GM12878 (cell line): ENCODE results near the gene CARD14. TPM values are rescaled to one million over a fixed set of nuclear protein-coding genes. Genes with fewer than 3 reads are reported as not detected.

Experiments used
- ATAC-seq: fragments of 200-7000 bp; cut with Tn5 transposase; 3 replicates; pipeline ENCODE4 v1.9.1; 2020; ENCODE audit warnings: mild to moderate bottlenecking, moderate library complexity
- BruUV-seq: library from RNA; stranded (reverse); fragments of 400-500 nt; replicated peaks from 2 replicates; lab custom pipeline; 2021; lab: Mats Ljungman, UMichigan
- CTCF ChIA-PET: fragments of 300-600 bp; sonication (Branson Sonifier 250); formaldehyde crosslinking; extraction: SDS; loops from one replicate; lab custom pipeline; 2021; ENCODE audit warnings: inconsistent platforms; lab: Yijun Ruan, JAX
- POLR2A ChIA-PET: fragments of 350-600 bp; formaldehyde crosslinking; extraction: SDS; loops from one replicate; lab custom pipeline; 2021; ENCODE audit warnings: inconsistent platforms; lab: Charles Lee
- RAD21 ChIA-PET: fragments of 300-600 bp; sonication (Branson Sonifier 250); formaldehyde crosslinking; loops from one replicate; lab custom pipeline; 2023; ENCODE audit warnings: antibody characterized with exemption; ENCODE audit not compliant: unreplicated experiment; lab: Charles Lee
- SMC1A ChIA-PET: fragments of 300-600 bp; sonication (Branson Sonifier 250); formaldehyde crosslinking; loops from one replicate; lab custom pipeline; 2023; ENCODE audit not compliant: unreplicated experiment, uncharacterized antibody; lab: Charles Lee
- DNase-seq: peaks from one replicate; pipeline ENCODE4 v3.0.0-alpha.2; 2011; ENCODE audit warnings: low read depth, low spot score
- FAIRE-seq: peaks from 3 replicates; lab custom pipeline; 2011; peaks lifted over from hg19 to GRCh38; lab: Jason Lieb, UNC
- H2AFZ ChIP-seq: 2 replicates; pipeline ENCODE4 v1.6.0; 2011; ENCODE audit warnings: low read depth, low read length, control low read depth; ENCODE audit not compliant: control insufficient read depth
- H3K27ac ChIP-seq: 2 replicates; pipeline ENCODE4 v1.5.1; 2011; ENCODE audit warnings: control low read depth; ENCODE audit not compliant: control insufficient read depth, insufficient read depth
- H3K27me3 ChIP-seq, 2 experiments: replicated peaks in 1 of 2; 2 replicates each; pipeline versions ENCODE4 v1.6.0 to v1.6.1; 2011; ENCODE audit warnings: low read length in 1 of 2; ENCODE audit not compliant: control insufficient read depth in 2 of 2, insufficient read depth in 2 of 2
- H3K36me3 ChIP-seq, 2 experiments: 2 replicates each; pipeline ENCODE4 v1.5.1; 2011; ENCODE audit warnings: low read length in 1 of 2; ENCODE audit not compliant: control insufficient read depth in 2 of 2, insufficient read depth in 2 of 2
- H3K4me1 ChIP-seq: 2 replicates; pipeline ENCODE4 v1.6.1; 2011; ENCODE audit warnings: mild to moderate bottlenecking, low read length, moderate library complexity, mixed read lengths; ENCODE audit not compliant: control insufficient read depth, insufficient read depth
- H3K4me2 ChIP-seq: 2 replicates; pipeline ENCODE4 v1.6.0; 2011; ENCODE audit warnings: control low read depth; ENCODE audit not compliant: control insufficient read depth, insufficient read depth
- H3K4me3 ChIP-seq: fragments of 200-600 bp; sonication (generic); 2 replicates; pipeline ENCODE4 v1.5.1; 2016
- H3K79me2 ChIP-seq: 2 replicates; pipeline ENCODE4 v1.6.0; 2011; ENCODE audit warnings: low read length; ENCODE audit not compliant: control insufficient read depth, insufficient read depth
- H3K9ac ChIP-seq: 2 replicates; pipeline ENCODE4 v1.8.0; 2011; ENCODE audit warnings: low read length, control low read depth, mixed read lengths; ENCODE audit not compliant: control insufficient read depth, insufficient read depth
- H3K9me3 ChIP-seq: replicated peaks from 3 replicates; pipeline ENCODE4 v1.5.1; 2011; ENCODE audit warnings: mild to moderate bottlenecking, low read length; ENCODE audit not compliant: control insufficient read depth, insufficient read depth
- H4K20me1 ChIP-seq: 2 replicates; pipeline ENCODE4 v1.6.0; 2011; ENCODE audit not compliant: control insufficient read depth, insufficient read depth
- CBFB ChIP-seq: IDR thresholded peaks from 2 replicates; pipeline ENCODE4 v1.6.1; 2016; ENCODE audit warnings: antibody characterized with exemption, low read depth
- CHD2 ChIP-seq: IDR thresholded peaks from 2 replicates; pipeline ENCODE4 v1.6.1; 2011; ENCODE audit warnings: low read depth, low read length, improper control_type of control experiment, borderline replicate concordance
- FOXM1 ChIP-seq: IDR thresholded peaks from 2 replicates; pipeline ENCODE4 v1.6.1; 2012; ENCODE audit warnings: low read depth, mild to moderate bottlenecking, inconsistent platforms, low read length, moderate library complexity
- LARP7 ChIP-seq: fragments of 450-650 bp; IDR thresholded peaks from 2 replicates; pipeline ENCODE4 v1.6.1; 2017; ENCODE audit warnings: mild to moderate bottlenecking
- MEF2B ChIP-seq: fragments of 450-650 bp; IDR thresholded peaks from 2 replicates; pipeline ENCODE4 v1.6.1; 2018; ENCODE audit warnings: mild to moderate bottlenecking, moderate library complexity; ENCODE audit not compliant: partially characterized antibody, poor library complexity, severe bottlenecking
- MXI1 ChIP-seq: fragments of 150-350 bp; IDR thresholded peaks from 2 replicates; pipeline ENCODE4 v1.6.1; 2011; ENCODE audit warnings: low read depth, mild to moderate bottlenecking, inconsistent platforms, low read length, improper control_type of control experiment
- NFIC ChIP-seq: IDR thresholded peaks from 2 replicates; pipeline ENCODE4 v1.6.1; 2012; ENCODE audit warnings: low read depth, mild to moderate bottlenecking, inconsistent platforms, low read length, moderate library complexity
- NR2C1 ChIP-seq: fragments of 450-650 bp; IDR thresholded peaks from 2 replicates; pipeline ENCODE4 v1.6.1; 2017; ENCODE audit warnings: antibody characterized with exemption, mild to moderate bottlenecking, moderate library complexity
- NR2F1 ChIP-seq: fragments of 450-650 bp; conservative IDR thresholded peaks from 2 replicates; pipeline ENCODE4 v1.6.1; 2017; ENCODE audit warnings: mild to moderate bottlenecking
- PAX8 ChIP-seq: fragments of 450-650 bp; IDR thresholded peaks from 2 replicates; pipeline ENCODE4 v1.6.1; 2017; ENCODE audit warnings: mild to moderate bottlenecking, moderate library complexity
- POLR2A ChIP-seq: IDR thresholded peaks from 2 replicates; pipeline ENCODE4 v1.6.1; 2011; ENCODE audit warnings: low read depth, mild to moderate bottlenecking, low read length
- RAD21 ChIP-seq: IDR thresholded peaks from 2 replicates; pipeline ENCODE4 v1.6.1; 2011; ENCODE audit warnings: mild to moderate bottlenecking, low read depth, low read length, moderate library complexity; ENCODE audit not compliant: insufficient read depth
- SRF ChIP-seq, 2 experiments: IDR thresholded peaks; 2 replicates each; pipeline ENCODE4 v1.6.1; 2011; ENCODE audit warnings: low read depth in 2 of 2, low read length in 2 of 2, mild to moderate bottlenecking in 1 of 2, moderate library complexity in 1 of 2
- STAT1 ChIP-seq: fragments of 450-650 bp; conservative IDR thresholded peaks from 2 replicates; pipeline ENCODE4 v1.6.1; 2014; ENCODE audit warnings: antibody characterized with exemption, mild to moderate bottlenecking
- WGBS: methylation state at CpG from one replicate; pipeline ENCODE4 v1.1.6; 2016; ENCODE audit warnings: low lambda C conversion rate; ENCODE audit not compliant: insufficient replicate concordance, insufficient coverage; ENCODE audit errors: missing lambda C conversion rate; 5-methylcytosine and 5-hydroxymethylcytosine counted together
- in situ Hi-C: fragments of 300-500 bp; cut with MboI; formaldehyde crosslinking; loops from 9 replicates; pipeline ENCODE4 v1.14.3; 2018; ENCODE audit warnings: mixed read lengths
- intact Hi-C: fragments of 100-400 bp; cut with micrococcal nuclease; formaldehyde crosslinking; loops from one replicate; pipeline ENCODE4 v1.14.2; 2022; ENCODE audit not compliant: unreplicated experiment
- polyA plus RNA-seq, 11 experiments: library from polyadenylated mRNA; depleted of rRNA in 4 of 11; unstranded in 6 of 11; stranded (reverse) in 5 of 11; fragments of >200 nt; fragmentation: Nextera tagmentation in 4 of 11; fragmentation: Illumina TruSeq in 1 of 11; extraction: Ambion mirVana in 4 of 11; extraction: Trizol in 1 of 11; gene quantifications; 1 replicate in 1 of 11; 2 replicates in 10 of 11; pipeline versions ENCODE4 v1.2.1 to v1.2.3, GENCODE V29; 2011 to 2016; ENCODE audit warnings: inconsistent platforms in 2 of 11, missing spikeins in 2 of 11, low read depth in 1 of 11
- total RNA-seq, 4 experiments: library from RNA; depleted of rRNA in 3 of 4; stranded (reverse); fragments of >200 nt in 3 of 4; fragmentation: Illumina TruSeq in 1 of 4; extraction: Trizol in 1 of 4; gene quantifications; 2 replicates each; pipeline versions ENCODE4 v1.2.1 to v1.2.3, GENCODE V29; 2013 to 2021
- TF ChIP-seq, protein P1 (sequence below): fragments of 450-650 bp; IDR thresholded peaks from 2 replicates; pipeline ENCODE4 v1.6.1; 2017; ENCODE audit warnings: antibody characterized with exemption, mild to moderate bottlenecking, moderate library complexity
- TF ChIP-seq, protein P2 (sequence below): fragments of 450-650 bp; IDR thresholded peaks from 2 replicates; pipeline ENCODE4 v1.6.1; 2017; ENCODE audit warnings: low read depth, mild to moderate bottlenecking, moderate library complexity
- TF ChIP-seq, protein P3 (sequence below): IDR thresholded peaks from 2 replicates; pipeline ENCODE4 v1.6.1; 2011; ENCODE audit warnings: mild to moderate bottlenecking, low read depth, low read length, moderate library complexity; ENCODE audit not compliant: insufficient replicate concordance

The CARD14 gene
- total and polyA plus RNA-seq, 10 of the 15 experiments (the other 5 are each of a cell fraction or from before 2014, with no cell fraction given): 0.08 to 0.15 TPM; not detected in 8

DNA sequence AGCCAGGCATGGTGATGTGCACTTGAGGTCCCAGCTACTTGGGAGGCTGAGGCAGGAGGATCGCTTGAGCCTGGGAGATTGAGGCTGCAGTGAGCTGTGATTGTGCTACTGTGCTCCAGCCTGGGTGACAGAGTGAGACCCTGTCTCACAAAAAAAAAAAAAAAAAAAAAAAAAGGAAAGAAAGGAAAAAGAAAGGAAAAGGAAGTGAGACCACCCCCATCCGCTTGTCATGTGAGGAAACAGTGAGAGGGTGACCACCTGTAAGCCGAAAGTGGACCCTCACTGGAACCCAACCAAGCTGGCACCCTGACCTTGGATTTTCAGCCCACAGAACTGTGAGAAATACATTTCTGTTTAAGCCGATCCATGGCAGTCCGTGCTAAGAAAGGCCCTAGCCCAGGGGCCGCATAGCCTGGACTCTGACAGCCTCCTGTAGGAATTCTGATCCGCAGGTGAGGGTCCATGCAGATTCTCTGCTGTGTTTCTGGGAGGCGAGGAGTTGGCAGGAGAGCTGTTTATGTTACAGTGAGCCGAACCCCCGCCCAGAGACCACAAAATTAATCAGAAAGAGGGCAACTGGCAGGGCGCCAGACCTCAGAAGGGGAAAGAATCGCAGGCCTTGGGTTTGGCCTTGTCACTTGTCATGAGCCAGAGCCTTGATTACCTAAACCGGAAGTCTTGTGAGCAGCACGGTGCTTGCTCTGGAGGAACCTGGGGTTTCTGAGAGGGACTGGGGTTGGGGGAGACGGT is 49.4 kb downstream of the CARD14 start:
- CTCF ChIA-PET: interaction anchor here (0.9 kb wide), 1 partner anchor 22 kb away, joined by 3 read pairs; no protein-coding TSS in a partner anchor
- DNase-seq: peak; percentile 66
- no peak for TF ChIP-seq LARP7
- TF ChIP-seq NFIC: no peak; the same call in 1 of the 2 replicates
- TF ChIP-seq POLR2A: no peak
- 0 out of 4 replicates have a peak, but pooled peaks of 1 of the 2 experiments have one; percentile 18 for TF ChIP-seq SRF (IDR thresholded peaks at IDR 0.05; ENCODE audit: low read depth in 2 of 2, low read length in 2 of 2)
- TF ChIP-seq CBFB: peak; percentile 87
- TF ChIP-seq RAD21: no peak
- TF ChIP-seq NR2C1: no peak
- TF ChIP-seq FOXM1: no peak
- TF ChIP-seq, protein P1, sequence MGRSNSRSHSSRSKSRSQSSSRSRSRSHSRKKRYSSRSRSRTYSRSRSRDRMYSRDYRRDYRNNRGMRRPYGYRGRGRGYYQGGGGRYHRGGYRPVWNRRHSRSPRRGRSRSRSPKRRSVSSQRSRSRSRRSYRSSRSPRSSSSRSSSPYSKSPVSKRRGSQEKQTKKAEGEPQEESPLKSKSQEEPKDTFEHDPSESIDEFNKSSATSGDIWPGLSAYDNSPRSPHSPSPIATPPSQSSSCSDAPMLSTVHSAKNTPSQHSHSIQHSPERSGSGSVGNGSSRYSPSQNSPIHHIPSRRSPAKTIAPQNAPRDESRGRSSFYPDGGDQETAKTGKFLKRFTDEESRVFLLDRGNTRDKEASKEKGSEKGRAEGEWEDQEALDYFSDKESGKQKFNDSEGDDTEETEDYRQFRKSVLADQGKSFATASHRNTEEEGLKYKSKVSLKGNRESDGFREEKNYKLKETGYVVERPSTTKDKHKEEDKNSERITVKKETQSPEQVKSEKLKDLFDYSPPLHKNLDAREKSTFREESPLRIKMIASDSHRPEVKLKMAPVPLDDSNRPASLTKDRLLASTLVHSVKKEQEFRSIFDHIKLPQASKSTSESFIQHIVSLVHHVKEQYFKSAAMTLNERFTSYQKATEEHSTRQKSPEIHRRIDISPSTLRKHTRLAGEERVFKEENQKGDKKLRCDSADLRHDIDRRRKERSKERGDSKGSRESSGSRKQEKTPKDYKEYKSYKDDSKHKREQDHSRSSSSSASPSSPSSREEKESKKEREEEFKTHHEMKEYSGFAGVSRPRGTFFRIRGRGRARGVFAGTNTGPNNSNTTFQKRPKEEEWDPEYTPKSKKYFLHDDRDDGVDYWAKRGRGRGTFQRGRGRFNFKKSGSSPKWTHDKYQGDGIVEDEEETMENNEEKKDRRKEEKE: no peak
- TF ChIP-seq, protein P2, sequence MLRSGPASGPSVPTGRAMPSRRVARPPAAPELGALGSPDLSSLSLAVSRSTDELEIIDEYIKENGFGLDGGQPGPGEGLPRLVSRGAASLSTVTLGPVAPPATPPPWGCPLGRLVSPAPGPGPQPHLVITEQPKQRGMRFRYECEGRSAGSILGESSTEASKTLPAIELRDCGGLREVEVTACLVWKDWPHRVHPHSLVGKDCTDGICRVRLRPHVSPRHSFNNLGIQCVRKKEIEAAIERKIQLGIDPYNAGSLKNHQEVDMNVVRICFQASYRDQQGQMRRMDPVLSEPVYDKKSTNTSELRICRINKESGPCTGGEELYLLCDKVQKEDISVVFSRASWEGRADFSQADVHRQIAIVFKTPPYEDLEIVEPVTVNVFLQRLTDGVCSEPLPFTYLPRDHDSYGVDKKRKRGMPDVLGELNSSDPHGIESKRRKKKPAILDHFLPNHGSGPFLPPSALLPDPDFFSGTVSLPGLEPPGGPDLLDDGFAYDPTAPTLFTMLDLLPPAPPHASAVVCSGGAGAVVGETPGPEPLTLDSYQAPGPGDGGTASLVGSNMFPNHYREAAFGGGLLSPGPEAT: peak; percentile 75
- TF ChIP-seq MEF2B: no peak
- TF ChIP-seq, protein P3, sequence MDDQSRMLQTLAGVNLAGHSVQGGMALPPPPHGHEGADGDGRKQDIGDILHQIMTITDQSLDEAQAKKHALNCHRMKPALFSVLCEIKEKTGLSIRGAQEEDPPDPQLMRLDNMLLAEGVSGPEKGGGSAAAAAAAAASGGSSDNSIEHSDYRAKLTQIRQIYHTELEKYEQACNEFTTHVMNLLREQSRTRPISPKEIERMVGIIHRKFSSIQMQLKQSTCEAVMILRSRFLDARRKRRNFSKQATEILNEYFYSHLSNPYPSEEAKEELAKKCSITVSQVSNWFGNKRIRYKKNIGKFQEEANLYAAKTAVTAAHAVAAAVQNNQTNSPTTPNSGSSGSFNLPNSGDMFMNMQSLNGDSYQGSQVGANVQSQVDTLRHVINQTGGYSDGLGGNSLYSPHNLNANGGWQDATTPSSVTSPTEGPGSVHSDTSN: no peak
- peak; percentile 30 for TF ChIP-seq NR2F1
- no peak for TF ChIP-seq STAT1
- TF ChIP-seq MXI1: peak; percentile 75; the same call in 1 of the 2 replicates
- no peak for TF ChIP-seq PAX8
- TF ChIP-seq CHD2: 0 out of 2 replicates have a peak, but pooled peaks have one; percentile 18

More for the DNA sequence above, 49.4 kb downstream of the CARD14 start:
- Histone ChIP-seq H3K4me1 (peaks cover 4% of the 10 kb centered on the region), H3K4me3 (peak overlapping the region; percentile 94), H4K20me1 (no peaks in the 10 kb centered on the region; the same call in 1 of the 2 replicates), H3K9me3 (no peaks in the 10 kb centered on the region), H3K9ac (peak overlapping the region; percentile 80), H3K27ac (peak overlapping the region; percentile 75), H3K36me3 (peaks cover 0 to 5% of the 10 kb centered on the region in 2 experiments; a peak in 2 of 4 replicates), H3K4me2 (peak overlapping the region; percentile 90), H2AFZ (peak overlapping the region; percentile 78), H3K79me2 (peaks cover 4% of the 10 kb centered on the region), H3K27me3 (no peaks in the 10 kb centered on the region)
- intact Hi-C loops: loop anchor here (5.0 kb wide), 1 partner anchor 33 kb away; no protein-coding TSS in a partner anchor
- SMC1A ChIA-PET: interaction anchor here (1.0 to 2.0 kb wide), 3 partner anchors 23 to 47 kb away, joined by 3 to 8 read pairs (median 4); no protein-coding TSS in a partner anchor
- TSS peak; percentile 53 for BruUV-seq
- in situ Hi-C loops: no loop called here
- 39% methylated on average over 15 of the region's 15 CpGs for WGBS
- RAD21 ChIA-PET: interaction anchor here (0.7 to 2.2 kb wide), 5 partner anchors 14 to 746 kb away, joined by 3 to 10 read pairs (median 3); no protein-coding TSS in a partner anchor
- POLR2A ChIA-PET: interaction anchor here (0.7 to 1.5 kb wide), 4 partner anchors 35 to 472 kb away, joined by 3 to 5 read pairs (median 4); no protein-coding TSS in a partner anchor
- ATAC-seq (peak; percentile 93), FAIRE-seq (peak; percentile 99)
